Measurements from ENCODE around the gene S1PR1.
"Not testable (repeated sequence)": the region's sequence is repeated elsewhere in the genome, so short reads cannot be mapped to it uniquely, and the experiment has no call there.

Gene S1PR1

DNA sequence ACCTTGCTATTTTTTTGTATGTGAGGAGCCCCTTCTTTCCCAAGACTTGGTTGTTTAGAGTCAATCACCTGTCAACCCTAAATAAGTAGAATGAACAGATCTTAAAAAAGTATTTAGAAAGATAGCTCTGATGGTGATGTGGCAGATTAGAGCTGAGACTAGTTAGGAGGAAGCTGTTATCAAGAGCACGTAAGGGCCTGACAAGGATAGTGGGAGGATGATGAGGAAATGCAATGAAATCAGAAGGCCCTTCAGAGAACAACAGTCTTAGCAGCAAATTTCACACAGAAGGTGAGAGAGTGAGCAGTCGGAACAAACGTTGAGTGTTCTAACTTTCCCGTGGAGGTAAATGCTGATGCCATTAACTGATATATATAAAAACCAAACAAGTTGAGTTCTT lies 15.9 kb upstream of the S1PR1 start:
- no peak for DNase-seq

DNA sequence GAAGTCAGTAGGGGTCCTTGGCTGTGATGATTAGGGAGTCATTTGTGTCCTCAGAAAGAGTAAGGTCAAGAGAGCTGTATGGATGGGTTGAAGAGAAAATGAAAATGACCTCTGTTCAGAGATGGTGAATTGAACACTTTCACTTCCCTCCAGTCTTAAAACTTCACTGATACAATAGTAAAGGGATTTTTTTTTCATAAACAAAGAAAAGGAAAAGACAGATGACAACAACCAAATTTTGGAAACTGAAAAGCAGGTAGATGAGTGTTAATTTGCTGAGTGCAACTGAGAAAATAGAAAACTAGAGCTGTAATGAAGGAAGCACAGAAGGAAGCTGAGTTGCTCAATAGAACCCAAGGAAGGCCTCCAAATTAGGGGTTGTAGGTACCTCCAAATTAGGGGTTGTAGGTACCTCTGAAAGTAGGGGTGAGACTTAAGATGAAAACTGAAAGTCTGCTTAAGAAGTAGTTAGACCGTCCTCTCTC lies 14.8 kb upstream of the S1PR1 start:
- DNase-seq, result no peak

DNA sequence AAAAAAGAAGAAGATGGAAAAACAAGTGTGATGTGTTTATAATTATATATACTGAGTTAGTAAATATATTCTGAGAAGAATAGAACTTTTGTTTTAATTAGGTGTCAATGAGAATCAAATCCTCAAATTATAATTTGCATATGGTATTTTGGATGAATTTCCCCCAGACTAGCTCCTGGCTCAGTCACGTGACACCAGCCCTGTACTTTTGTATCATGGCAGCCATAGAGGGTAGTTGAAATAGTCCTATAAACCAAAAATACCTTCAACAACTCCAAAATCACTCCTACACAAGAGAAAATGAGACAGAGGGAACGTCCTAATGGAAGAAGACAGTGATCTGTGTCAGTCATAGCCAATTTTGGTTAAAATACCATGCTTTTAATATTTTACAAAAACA lies 9.0 kb upstream of the S1PR1 start:
- no peak for DNase-seq

DNA sequence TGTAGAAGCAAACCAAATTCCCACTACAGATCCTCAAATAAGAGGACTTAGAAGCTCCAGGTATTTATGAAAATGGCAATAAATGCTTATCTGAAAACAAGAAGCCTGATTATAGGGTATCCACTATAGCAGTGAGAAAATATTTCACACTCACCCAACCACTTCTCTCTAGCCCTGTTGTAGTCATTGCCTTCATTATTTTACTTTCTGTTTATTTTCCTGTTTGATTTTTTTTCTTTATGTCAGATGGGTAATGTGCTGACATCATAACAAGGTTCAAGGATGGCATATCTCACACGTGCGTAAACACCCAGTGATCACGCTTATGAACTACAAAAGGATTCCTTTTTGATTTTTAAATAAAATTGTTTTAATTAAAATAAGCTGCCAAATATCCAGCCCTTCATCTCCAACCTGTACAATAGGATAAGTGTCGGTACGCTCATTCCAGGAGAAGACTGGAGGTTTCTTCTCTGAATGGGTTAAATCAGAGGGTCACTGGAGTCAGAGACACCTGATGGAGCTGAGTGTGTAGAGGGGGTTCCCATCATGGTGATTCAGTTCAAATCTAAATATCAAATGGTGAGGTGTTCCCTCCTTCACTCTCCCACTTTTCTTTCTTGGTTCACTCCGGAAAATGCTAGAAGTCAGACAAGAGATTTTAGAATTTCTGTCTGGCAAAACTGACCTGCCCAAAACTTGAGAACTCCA lies 8.2 kb upstream of the S1PR1 start:
- no peak for DNase-seq

DNA sequence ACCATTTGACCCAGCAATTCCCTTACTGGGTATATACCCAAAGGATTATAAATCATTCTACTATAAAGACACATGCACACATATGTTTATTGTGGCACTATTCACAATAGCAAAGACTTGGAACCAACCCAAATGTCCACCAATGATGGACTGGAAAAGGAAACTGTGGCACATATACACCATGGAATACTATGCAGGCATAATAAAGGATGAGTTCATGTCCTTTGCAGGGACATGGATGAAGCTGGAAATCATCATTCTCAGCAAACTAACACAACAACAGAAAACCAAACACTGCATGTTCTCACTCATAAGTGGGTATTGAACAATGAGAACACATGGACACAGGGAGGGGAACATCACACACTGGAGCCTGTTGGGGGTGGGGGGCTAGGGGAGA lies 4.6 kb upstream of the S1PR1 start:
- DNase-seq, result not testable (repeated sequence)

DNA sequence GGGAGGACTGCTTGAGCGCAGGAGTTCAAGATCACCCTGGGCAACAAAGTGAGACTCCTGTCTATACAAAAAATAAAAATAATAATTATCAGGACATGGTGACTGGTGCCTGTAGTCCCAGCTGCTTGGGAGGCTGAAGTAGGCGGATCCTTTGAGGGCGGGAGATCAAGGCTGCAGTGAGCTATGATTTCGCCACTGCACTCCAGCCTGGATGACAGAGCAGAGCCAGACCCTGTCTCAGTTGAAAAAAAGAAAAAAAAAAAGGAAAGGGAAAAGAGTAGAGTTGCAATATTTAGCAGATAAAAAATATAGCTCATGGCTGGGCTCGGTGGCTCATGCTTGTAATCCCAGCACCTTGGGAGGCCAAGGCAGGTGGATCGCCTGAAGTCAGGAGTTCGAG lies 3.3 kb upstream of the S1PR1 start:
- DNase-seq, result no peak

DNA sequence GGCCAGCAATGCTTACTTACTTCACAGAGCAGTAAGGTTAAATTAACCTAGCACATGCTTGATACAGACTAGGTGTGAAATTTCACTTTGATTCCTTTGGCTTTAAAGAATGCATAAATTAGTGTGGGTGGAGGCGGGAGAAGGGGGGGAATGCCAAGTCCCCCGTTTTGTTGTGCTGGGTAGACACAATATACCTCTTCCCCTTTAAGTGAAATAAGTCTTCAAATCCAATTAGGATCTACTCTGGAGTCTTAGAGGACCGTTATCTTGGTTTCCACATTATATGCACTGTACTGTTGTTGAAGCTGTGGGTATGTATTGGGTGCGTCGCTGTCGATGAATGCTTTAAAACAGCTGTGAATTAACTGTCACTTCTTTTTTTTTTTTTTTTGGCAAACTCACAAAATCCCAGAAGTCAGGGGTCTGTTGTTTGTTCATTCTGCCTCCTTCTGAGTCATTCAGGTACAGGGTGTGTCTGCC lies 1.6 kb upstream of the S1PR1 start:
- DNase-seq, result no peak

DNA sequence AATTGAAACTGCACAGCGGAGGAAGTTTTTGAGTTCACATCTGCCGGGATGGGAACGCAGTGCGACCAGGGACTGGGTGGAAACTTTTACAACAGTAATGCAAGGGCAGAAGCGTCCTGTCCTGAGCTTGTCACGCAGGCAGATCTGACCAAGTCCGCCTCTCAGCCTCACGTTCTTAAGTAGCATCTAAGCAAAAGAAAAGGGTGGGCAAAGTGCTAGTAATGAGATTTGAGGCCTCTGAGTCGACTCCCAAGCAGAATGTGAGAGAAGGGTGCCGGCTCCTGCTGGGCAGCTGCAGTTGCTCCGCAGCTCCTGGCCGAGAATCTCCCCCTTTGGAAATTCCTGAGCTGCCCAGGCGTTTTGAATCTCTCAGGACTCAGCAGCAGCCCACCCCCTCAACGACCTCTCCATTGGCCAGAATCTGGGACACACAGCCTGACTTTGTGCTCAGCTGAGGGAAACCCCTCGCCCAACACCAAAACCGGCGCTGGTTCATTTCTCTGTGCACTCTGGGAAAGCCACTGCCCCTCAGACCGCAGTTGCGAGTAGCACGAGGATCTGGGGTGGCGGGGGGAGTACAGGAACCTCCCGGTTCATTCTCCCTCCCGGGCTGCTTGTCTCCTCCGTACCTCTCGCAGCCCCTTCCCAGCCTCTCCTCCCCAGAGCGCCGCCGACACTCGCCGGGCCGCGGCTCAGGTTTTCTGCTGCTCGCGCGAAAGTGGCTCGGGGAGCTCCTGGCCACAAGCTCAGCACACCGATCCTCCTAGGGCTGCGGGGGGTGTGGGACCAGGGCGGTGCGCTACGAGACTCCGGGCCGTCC lies 913 bp upstream of the S1PR1 start:
- peak; percentile 43 for DNase-seq

DNA sequence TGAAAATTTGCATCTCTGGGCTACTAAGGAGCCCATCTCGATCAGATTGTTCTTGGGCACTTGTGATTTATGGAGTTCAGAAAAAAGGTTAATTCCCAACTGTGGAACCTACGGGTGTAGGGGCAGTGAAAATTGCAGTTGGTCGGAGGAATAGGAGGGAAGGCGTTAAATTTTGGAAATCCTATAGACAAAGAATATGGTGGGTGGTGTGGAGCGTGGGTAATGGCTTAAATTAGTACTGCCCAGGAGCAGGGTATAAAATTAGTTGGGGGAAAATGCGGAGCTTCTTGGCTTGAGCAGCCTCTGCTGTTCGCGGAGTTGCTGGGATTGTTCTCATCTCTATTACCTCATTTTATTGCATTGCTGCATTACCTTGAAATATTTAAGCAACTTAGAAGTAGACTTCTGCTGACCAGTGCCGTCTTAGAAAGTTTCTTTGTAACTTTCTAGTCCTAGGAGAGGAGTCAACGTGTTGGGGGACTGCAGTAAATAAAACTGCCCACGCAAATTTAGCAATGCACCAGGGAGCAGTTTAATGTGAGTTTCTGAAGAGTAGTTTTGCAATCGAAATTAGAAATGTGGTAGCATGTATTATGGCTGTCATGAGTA lies 514 bp downstream of the S1PR1 start:
- DNase-seq, result peak; percentile 61

DNA sequence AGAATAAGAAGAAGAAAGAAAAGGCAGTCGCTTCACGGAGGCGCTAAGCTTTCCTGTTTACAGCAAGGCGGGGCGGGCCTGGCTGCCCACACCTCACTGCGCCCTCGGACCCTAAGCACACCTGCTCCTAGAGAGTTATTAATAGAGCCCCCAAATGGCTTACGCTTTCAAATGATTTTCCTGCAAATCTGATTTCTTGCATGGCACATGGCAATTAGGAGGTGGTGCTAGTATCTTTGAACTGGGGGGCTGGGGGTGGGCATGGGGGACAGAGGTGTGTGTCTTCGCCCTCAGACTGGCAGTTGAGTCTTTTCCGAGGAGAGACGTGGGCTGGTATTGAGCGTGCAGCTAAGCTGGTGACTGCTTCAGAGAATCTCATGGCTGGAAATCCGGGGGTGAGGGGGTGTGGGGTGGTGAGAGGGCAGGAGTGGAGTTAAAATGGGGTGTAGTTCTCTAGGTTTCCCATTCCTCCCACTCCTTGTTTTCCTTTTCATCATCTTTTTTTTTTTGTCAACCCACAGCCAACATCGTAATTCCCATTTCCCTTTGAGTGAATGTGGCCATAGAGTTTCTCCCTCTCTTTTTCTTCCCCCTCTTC lies 1.3 kb downstream of the S1PR1 start:
- DNase-seq, result peak; percentile 38

DNA sequence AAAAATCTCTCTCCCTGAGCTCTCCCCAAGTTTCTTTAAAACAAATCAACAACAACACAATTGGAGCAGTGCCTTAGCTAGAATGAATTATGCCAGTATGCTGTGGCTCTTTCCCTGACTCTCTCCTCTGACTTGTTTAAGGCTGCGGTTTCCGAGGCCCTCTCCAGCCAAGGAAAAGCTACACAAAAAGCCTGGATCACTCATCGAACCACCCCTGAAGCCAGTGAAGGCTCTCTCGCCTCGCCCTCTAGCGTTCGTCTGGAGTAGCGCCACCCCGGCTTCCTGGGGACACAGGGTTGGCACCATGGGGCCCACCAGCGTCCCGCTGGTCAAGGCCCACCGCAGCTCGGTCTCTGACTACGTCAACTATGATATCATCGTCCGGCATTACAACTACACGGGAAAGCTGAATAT lies 1.9 kb downstream of the S1PR1 start:
- DNase-seq, result peak; percentile 94

DNA sequence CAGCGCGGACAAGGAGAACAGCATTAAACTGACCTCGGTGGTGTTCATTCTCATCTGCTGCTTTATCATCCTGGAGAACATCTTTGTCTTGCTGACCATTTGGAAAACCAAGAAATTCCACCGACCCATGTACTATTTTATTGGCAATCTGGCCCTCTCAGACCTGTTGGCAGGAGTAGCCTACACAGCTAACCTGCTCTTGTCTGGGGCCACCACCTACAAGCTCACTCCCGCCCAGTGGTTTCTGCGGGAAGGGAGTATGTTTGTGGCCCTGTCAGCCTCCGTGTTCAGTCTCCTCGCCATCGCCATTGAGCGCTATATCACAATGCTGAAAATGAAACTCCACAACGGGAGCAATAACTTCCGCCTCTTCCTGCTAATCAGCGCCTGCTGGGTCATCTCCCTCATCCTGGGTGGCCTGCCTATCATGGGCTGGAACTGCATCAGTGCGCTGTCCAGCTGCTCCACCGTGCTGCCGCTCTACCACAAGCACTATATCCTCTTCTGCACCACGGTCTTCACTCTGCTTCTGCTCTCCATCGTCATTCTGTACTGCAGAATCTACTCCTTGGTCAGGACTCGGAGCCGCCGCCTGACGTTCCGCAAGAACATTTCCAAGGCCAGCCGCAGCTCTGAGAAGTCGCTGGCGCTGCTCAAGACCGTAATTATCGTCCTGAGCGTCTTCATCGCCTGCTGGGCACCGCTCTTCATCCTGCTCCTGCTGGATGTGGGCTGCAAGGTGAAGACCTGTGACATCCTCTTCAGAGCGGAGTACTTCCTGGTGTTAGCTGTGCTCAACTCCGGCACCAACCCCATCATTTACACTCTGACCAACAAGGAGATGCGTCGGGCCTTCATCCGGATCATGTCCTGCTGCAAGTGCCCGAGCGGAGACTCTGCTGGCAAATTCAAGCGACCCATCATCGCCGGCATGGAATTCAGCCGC lies 2.5 kb downstream of the S1PR1 start:
- no peak for DNase-seq

DNA sequence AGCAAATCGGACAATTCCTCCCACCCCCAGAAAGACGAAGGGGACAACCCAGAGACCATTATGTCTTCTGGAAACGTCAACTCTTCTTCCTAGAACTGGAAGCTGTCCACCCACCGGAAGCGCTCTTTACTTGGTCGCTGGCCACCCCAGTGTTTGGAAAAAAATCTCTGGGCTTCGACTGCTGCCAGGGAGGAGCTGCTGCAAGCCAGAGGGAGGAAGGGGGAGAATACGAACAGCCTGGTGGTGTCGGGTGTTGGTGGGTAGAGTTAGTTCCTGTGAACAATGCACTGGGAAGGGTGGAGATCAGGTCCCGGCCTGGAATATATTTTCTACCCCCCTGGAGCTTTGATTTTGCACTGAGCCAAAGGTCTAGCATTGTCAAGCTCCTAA lies 3.2 kb downstream of the S1PR1 start:
- no peak for DNase-seq

DNA sequence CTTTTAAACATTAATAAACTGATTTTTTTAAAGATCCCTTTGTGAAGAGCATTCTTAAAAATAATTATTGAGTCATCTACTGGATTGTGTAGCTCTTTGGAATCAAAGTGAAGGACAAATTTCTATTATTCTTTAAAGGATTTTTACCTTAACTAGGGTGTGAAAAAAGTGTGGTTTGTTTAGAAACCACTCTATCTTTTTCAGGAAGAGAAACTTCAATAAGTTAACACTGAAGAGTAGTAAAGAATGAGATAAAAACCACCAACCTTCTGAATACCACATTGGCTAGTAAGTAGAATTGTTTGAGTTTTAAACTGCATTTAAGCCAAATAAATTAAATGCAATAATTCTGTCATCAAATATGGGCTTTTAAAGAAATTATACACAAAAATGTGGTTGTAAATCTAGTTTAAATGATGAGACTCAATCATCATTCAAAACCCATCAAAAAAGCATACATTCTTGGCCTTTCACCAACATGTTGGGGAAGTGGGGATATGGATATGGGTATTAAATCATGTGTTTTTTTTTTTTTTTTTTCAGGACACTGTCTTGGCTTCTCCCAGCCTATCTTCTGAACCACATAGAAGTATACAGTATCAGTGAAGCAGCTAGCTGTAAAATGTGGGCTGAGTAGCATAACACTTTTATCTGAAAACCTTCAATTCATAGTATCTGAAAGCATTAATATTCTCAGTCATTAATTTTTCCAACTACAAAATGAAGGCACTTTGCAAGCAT lies 4.8 kb downstream of the S1PR1 start:
- peak; percentile 75 for DNase-seq

DNA sequence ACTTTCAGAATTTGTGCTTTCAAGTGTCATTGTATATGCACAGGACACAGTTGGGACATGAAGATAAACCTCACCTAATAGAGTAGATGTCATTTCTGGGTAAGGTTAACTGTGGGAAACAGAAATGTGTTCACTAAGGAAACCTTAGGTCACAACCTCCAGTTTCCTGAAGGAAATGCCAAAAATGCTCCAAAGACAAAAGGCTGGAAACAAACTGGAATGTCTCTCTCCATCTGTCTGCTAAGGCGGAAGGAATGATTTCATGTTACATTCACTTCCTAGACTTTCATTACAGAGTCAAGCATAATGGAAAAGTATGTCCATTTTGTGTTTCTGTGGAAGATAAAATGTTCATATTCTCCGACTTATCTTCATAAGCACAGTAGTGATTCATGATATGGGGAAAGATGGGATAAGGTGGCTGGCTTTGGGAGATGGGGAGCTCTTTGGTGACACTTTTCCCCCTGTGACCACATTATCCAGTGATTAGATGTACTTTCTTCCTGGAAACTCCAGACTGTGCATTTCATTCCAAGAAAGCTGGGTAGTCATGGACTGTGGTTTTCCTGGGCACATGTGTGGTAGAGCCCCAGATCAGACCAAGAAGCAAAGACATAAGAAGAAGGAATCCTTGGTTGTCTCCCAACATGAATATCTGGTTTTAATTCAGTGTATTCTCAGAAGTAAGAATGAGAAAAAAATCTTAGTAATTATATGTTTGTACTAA lies 5.7 kb downstream of the S1PR1 start:
- no peak for DNase-seq

DNA sequence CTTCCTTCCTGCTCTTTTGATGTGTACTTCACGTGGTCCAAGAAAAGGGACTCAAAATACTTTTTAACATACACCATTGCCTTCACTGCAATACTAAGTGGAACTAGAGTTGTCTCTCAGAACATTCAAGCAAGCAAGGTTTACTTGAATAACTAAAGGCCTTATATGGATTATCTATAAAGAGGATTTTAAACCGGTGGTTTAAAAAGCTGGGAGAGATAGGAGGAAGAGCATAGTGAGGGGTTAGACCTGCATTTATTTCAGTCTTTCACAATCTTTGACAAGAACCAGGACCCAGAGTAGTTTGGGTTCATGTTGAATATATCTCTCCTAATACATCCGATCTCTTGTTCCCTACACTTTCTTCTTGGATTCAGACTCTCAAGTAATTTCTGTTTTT lies 6.9 kb downstream of the S1PR1 start:
- no peak for DNase-seq

DNA sequence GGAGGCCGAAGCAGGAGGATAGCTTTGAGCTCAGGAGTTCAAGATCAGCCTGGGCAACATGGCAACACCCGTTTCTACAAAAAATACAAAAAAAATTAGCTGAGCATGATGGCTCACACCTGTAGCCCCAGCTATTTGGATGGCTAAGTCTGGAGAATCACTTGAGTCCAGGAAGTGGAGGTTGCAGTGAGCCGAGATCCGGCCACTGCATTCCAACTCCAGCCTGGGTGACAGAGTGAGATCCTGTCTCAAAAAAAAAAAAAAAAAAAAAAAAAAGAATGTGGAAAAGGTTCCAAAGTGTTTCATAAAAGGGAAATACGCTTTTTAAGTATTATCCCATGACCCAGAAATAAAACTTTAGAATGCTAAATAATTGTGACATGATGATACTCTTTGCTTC lies 8.0 kb downstream of the S1PR1 start:
- DNase-seq, result no peak

DNA sequence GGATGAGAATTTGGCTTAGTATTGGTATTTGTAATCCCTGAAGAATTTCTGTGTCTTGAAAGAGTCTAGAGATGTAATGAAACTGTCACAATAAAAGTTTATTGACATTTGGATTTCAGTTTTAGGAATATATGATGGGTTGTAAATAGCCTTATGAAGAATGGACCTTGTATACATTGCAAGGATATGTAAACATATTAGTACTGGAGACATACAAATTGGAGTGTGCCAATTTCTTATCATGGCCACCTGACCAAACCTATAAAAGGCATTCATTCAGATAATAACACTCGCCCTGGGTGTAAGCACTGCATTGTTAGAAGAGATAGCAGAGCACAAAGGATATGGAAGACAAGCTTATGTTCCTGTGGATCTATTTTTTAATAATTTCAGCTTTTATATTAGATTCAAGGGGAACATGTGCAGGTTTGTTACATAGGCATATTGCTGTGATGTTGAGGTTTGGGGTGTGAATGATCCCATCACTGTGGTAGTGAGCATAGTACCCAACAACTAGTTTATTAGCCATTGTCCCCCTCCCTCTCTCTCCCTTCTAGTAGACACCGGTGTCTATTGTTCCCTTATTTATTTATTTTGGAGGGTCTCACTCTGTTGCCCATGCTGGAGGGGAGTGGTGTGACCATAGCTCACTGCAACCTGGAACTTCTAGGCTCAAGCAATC lies 8.6 kb downstream of the S1PR1 start:
- no peak for DNase-seq

DNA sequence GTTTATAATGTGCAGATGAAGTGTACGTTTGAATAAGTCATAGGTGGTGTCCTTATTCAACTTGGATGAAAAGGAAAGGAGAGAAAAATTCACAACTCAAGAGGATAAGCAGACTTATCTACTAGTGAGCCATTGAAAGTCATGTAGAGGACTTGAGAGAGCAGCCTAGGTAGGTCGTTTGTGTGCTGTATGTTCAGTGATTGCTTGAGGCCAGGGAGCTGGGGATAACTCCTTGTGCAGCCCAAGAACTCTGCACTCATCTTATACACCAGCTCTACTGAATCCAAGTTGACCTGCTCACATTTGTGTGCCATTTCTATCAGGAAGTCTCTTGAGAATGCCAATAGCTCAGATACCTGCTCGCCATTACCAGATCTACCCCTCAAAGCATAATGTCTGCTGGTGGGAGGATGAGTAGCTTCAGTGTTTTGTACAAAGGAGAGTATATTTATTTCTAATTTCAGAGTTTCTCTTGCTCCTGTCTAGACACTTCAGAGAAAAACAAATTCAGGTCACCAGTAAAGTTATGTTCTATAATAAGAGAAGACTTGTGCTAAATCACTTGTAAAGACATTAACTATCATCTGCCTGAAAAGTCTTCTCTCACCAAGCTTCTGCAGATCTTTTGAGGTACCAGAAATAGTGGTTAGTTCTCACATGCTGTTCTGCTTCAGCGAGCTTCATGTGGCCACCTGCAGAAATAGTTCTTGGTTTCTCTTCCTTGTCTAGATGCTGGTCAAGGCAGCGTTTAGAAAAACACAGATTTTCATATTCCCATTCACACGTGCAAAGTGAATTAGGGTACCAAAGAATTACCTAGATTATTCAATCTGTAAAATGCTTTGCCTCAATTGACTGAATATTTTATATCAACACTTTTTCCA lies 10.8 kb downstream of the S1PR1 start:
- no peak for DNase-seq
